ENCODE results near the gene LRIG1.

GRCh38 chr3:66432767-66433521 is 67.9 kb downstream of the LRIG1 start:
- TF ChIP-seq, protein P1, sequence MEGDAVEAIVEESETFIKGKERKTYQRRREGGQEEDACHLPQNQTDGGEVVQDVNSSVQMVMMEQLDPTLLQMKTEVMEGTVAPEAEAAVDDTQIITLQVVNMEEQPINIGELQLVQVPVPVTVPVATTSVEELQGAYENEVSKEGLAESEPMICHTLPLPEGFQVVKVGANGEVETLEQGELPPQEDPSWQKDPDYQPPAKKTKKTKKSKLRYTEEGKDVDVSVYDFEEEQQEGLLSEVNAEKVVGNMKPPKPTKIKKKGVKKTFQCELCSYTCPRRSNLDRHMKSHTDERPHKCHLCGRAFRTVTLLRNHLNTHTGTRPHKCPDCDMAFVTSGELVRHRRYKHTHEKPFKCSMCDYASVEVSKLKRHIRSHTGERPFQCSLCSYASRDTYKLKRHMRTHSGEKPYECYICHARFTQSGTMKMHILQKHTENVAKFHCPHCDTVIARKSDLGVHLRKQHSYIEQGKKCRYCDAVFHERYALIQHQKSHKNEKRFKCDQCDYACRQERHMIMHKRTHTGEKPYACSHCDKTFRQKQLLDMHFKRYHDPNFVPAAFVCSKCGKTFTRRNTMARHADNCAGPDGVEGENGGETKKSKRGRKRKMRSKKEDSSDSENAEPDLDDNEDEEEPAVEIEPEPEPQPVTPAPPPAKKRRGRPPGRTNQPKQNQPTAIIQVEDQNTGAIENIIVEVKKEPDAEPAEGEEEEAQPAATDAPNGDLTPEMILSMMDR (IDR thresholded peaks at IDR 0.05; ENCODE audit: low read length): no peak
- no peak for TF ChIP-seq EZH2 (optimal IDR thresholded peaks at IDR 0.05; ENCODE audit: low read depth, low read length)
- TF ChIP-seq EZH2phosphoT487 (IDR thresholded peaks at IDR 0.05; ENCODE audit: low read length): no peak

Data from MM.1S (cell line).